Gastrocnemius medialis (tissue), 4 donors: Measurements from ENCODE around the gene MUSTN1. TPM values are rescaled to one million over a fixed set of nuclear protein-coding genes. Genes with fewer than 3 reads are reported as not detected.

ENCODE experiments used
- ATAC-seq, 2 donors: fragments of 150-250 bp; one replicate each; pipeline ENCODE4 v1.9.1; 2016
- DNase-seq, 2 donors: peaks; one replicate each; pipeline ENCODE4 v3.0.0-alpha.2; 2019
- H3K27ac ChIP-seq, 4 donors: fragments of 200-600 bp; sonication (generic); 1 replicate in 1 of 4; 2 replicates in 3 of 4; pipeline ENCODE4 v1.5.1; 2016 to 2018; ENCODE audit warnings: mild to moderate bottlenecking in 2 of 4, moderate library complexity in 1 of 4
- H3K27me3 ChIP-seq, 3 donors: fragments of 200-600 bp; sonication (generic) in 2 of 3; 1 replicate in 1 of 3; 2 replicates in 2 of 3; pipeline versions ENCODE4 v1.5.1 to v1.6.0; 2016 to 2019; ENCODE audit warnings: mild to moderate bottlenecking in 1 of 3, moderate library complexity in 1 of 3
- H3K36me3 ChIP-seq, 2 donors: fragments of 200-600 bp; sonication (generic) in 1 of 2; one replicate each; pipeline ENCODE4 v1.5.1; 2017 to 2018
- H3K4me1 ChIP-seq, 2 donors: fragments of 200-600 bp; sonication (generic) in 1 of 2; one replicate each; pipeline ENCODE4 v1.5.1; 2016 to 2017; ENCODE audit warnings: mild to moderate bottlenecking in 2 of 2
- H3K4me3 ChIP-seq, 4 donors: fragments of 200-600 bp; sonication (generic) in 3 of 4; 1 replicate in 1 of 4; 2 replicates in 3 of 4; pipeline ENCODE4 v1.5.1; 2016 to 2019; ENCODE audit warnings: mild to moderate bottlenecking in 2 of 4
- H3K9me3 ChIP-seq, 3 donors: fragments of 200-600 bp; sonication (generic) in 2 of 3; 1 replicate in 1 of 3; 2 replicates in 2 of 3; pipeline ENCODE4 v1.5.1; 2016 to 2019
- CTCF ChIP-seq, 5 experiments: fragments of 450-650 bp in 3 of 5; fragments of 200-600 bp in 2 of 5; sonication (generic) in 2 of 5; IDR thresholded peaks in 4 of 5; conservative IDR thresholded peaks in 1 of 5; 1 replicate in 4 of 5; 2 replicates in 1 of 5; pipeline ENCODE4 v1.5.1; 2016 to 2019; ENCODE audit warnings: antibody characterized with exemption in 5 of 5, mild to moderate bottlenecking in 3 of 5, moderate library complexity in 3 of 5
- POLR2A ChIP-seq, 2 donors: fragments of 450-650 bp; IDR thresholded peaks; one replicate each; pipeline ENCODE4 v1.6.1; 2017; ENCODE audit warnings: antibody characterized with exemption in 2 of 2, mild to moderate bottlenecking in 2 of 2, moderate library complexity in 2 of 2
- in situ Hi-C, 4 donors: fragments of 200-750 bp; cut with MboI; loops; one replicate each; pipeline versions ENCODE4 v1.15.0 to v1.8.0; 2017; ENCODE audit warnings: low sequenced_read_pairs in 4 of 4
- intact Hi-C: fragments of 100-400 bp; cut with DNase I; formaldehyde crosslinking; loops from one replicate; pipeline ENCODE4 v1.15.1; 2023; ENCODE audit warnings: low total_unique reads
- total RNA-seq, 4 donors: library from RNA; depleted of rRNA; stranded (reverse); fragments of >200 nt; gene quantifications; one replicate each; pipeline versions ENCODE4 v1.1.0 to v1.2.3, GENCODE V29; 2016

MUSTN1 gene
- total RNA-seq, 4 donors from 2014 or later: 218 to 2,149 (median 412) TPM

- DNase-seq: no peak
- intact Hi-C loops (no loop called here), in situ Hi-C loops (no loop called here)
- Histone ChIP-seq H3K36me3 (peaks cover 0 to 11% of the 10 kb centered on the region in 2 donors), H3K27me3 (no peaks in the 10 kb centered on the region), H3K4me3 (no peak overlapping the region), H3K9me3 (no peaks in the 10 kb centered on the region), H3K4me1 (peaks cover 0 to 3% of the 10 kb centered on the region in 2 donors), H3K27ac (no peak overlapping the region)
- ATAC-seq: no peak
- TF ChIP-seq CTCF (IDR thresholded peaks at IDR 0.05 in 4 of 5, conservative IDR thresholded peaks at IDR 0.05 in 1 of 5) (no peak), POLR2A (IDR thresholded peaks at IDR 0.05) (no peak)
Observed at GRCh38 chr3:52809149-52809548, 25.7 kb downstream of the MUSTN1 start.

- Histone ChIP-seq H3K4me3 (no peak overlapping the region), H3K4me1 (no peaks in the 10 kb centered on the region), H3K27me3 (no peaks in the 10 kb centered on the region), H3K36me3 (no peaks in the 10 kb centered on the region), H3K27ac (no peak overlapping the region), H3K9me3 (no peaks in the 10 kb centered on the region)
- in situ Hi-C loops (no loop called here), intact Hi-C loops (no loop called here)
- DNase-seq (no peak), ATAC-seq (no peak)
- no peak for TF ChIP-seq CTCF (IDR thresholded peaks at IDR 0.05 in 4 of 5, conservative IDR thresholded peaks at IDR 0.05 in 1 of 5)
- TF ChIP-seq POLR2A (IDR thresholded peaks at IDR 0.05): no peak
Observed at GRCh38 chr3:52805270-52806039, 29.4 kb downstream of the MUSTN1 start.

GRCh38 chr3:52801839-52802238, 33.0 kb downstream of the MUSTN1 start:
- H3K9me3 ChIP-seq: no peaks in the 10 kb centered on the region
- TF ChIP-seq POLR2A (IDR thresholded peaks at IDR 0.05) (no peak), CTCF (IDR thresholded peaks at IDR 0.05 in 4 of 5, conservative IDR thresholded peaks at IDR 0.05 in 1 of 5) (no peak)
- in situ Hi-C loops (no loop called here), intact Hi-C loops (no loop called here)
- H3K36me3 ChIP-seq: no peaks in the 10 kb centered on the region
- H3K4me1 ChIP-seq: peaks cover 0 to 6% of the 10 kb centered on the region in 2 donors
- no peaks in the 10 kb centered on the region for H3K27me3 ChIP-seq
- H3K4me3 ChIP-seq: no peak overlapping the region
- ATAC-seq: no peak
- no peak for DNase-seq
- H3K27ac ChIP-seq: no peak overlapping the region

- no peaks in the 10 kb centered on the region for H3K9me3 ChIP-seq
- in situ Hi-C loops: no loop called here
- intact Hi-C loops: no loop called here
- no peaks in the 10 kb centered on the region for H3K36me3 ChIP-seq
- H3K27me3 ChIP-seq: no peaks in the 10 kb centered on the region
- DNase-seq (no peak), ATAC-seq (peak; percentile 49 to 63)
- TF ChIP-seq CTCF (IDR thresholded peaks at IDR 0.05 in 4 of 5, conservative IDR thresholded peaks at IDR 0.05 in 1 of 5): no peak
- no peak for TF ChIP-seq POLR2A (IDR thresholded peaks at IDR 0.05)
- H3K4me3 ChIP-seq: no peak overlapping the region
- H3K27ac ChIP-seq: no peak overlapping the region
- peaks cover 0 to 6% of the 10 kb centered on the region in 2 donors for H3K4me1 ChIP-seq
Observed at GRCh38 chr3:52800079-52800478, 34.7 kb downstream of the MUSTN1 start.
